Liver (tissue), 9 donors: ENCODE results near the gene ZNF280D. TPM values are rescaled to one million over a fixed set of nuclear protein-coding genes. Genes with fewer than 3 reads are reported as not detected.

Source experiments
- DNase-seq: peaks from one replicate; pipeline ENCODE4 v3.0.0-alpha.2; 2017; ENCODE audit warnings: low spot score
- H3K27ac ChIP-seq, 2 donors: one replicate each; pipeline ENCODE4 v1.7.0; 2013; ENCODE audit warnings: inconsistent platforms in 2 of 2, low read length in 2 of 2, control low read depth in 1 of 2, low read depth in 1 of 2, mild to moderate bottlenecking in 1 of 2
- H3K27me3 ChIP-seq, 4 donors: one replicate each; pipeline versions ENCODE4 v1.6.1 to v1.7.0; 2013; ENCODE audit warnings: low read length in 3 of 4, inconsistent platforms in 1 of 4, mild to moderate bottlenecking in 1 of 4, moderate library complexity in 1 of 4; ENCODE audit not compliant: control insufficient read depth in 4 of 4, insufficient read depth in 4 of 4
- H3K36me3 ChIP-seq, 4 donors: one replicate each; pipeline versions ENCODE4 v1.6.1 to v1.7.0; 2013; ENCODE audit warnings: low read length in 3 of 4, mild to moderate bottlenecking in 3 of 4, low read depth in 1 of 4, moderate library complexity in 1 of 4; ENCODE audit not compliant: control insufficient read depth in 4 of 4, insufficient read depth in 3 of 4
- H3K4me1 ChIP-seq, 4 donors: one replicate each; pipeline versions ENCODE4 v1.6.1 to v1.7.0; 2013; ENCODE audit warnings: low read length in 3 of 4, mild to moderate bottlenecking in 3 of 4, moderate library complexity in 1 of 4; ENCODE audit not compliant: control insufficient read depth in 4 of 4, insufficient read depth in 4 of 4
- H3K4me3 ChIP-seq, 3 donors: one replicate each; pipeline versions ENCODE4 v1.6.1 to v1.7.0; 2013; ENCODE audit warnings: low read length in 3 of 3, control low read depth in 1 of 3, low read depth in 1 of 3, mild to moderate bottlenecking in 1 of 3
- H3K9ac ChIP-seq, 2 donors: one replicate each; pipeline ENCODE4 v1.7.0; 2013; ENCODE audit warnings: low read length in 2 of 2, mild to moderate bottlenecking in 2 of 2, moderate library complexity in 2 of 2, control low read depth in 1 of 2, low read depth in 1 of 2
- H3K9me3 ChIP-seq, 4 donors: one replicate each; pipeline versions ENCODE4 v1.6.1 to v1.7.0; 2013; ENCODE audit warnings: low read length in 3 of 4; ENCODE audit not compliant: control insufficient read depth in 4 of 4
- ATF3 ChIP-seq: IDR thresholded peaks from 2 replicates; pipeline ENCODE4 v1.6.1; 2016; ENCODE audit warnings: antibody characterized with exemption
- EGR1 ChIP-seq, 2 donors: IDR thresholded peaks; 2 replicates each; pipeline ENCODE4 v1.6.1; 2016 to 2018; ENCODE audit warnings: antibody characterized with exemption in 2 of 2, low read depth in 2 of 2
- FOXA1 ChIP-seq: IDR thresholded peaks from 2 replicates; pipeline ENCODE4 v1.6.1; 2016; ENCODE audit warnings: antibody characterized with exemption
- FOXA2 ChIP-seq: IDR thresholded peaks from 2 replicates; pipeline ENCODE4 v1.6.1; 2016; ENCODE audit warnings: antibody characterized with exemption
- HNF4A ChIP-seq, 2 donors: conservative IDR thresholded peaks; 2 replicates each; pipeline ENCODE4 v1.6.1; 2016; ENCODE audit warnings: antibody characterized with exemption in 2 of 2, mild to moderate bottlenecking in 2 of 2
- HNF4G ChIP-seq: IDR thresholded peaks from 2 replicates; pipeline ENCODE4 v1.6.1; 2016; ENCODE audit warnings: antibody characterized with exemption
- MAX ChIP-seq: IDR thresholded peaks from 2 replicates; pipeline ENCODE4 v1.6.1; 2016; ENCODE audit warnings: antibody characterized with exemption
- NR2F2 ChIP-seq: IDR thresholded peaks from 2 replicates; pipeline ENCODE4 v1.6.1; 2016; ENCODE audit warnings: antibody characterized with exemption
- RAD21 ChIP-seq, 2 donors: IDR thresholded peaks; 2 replicates each; pipeline ENCODE4 v1.6.1; 2016; ENCODE audit warnings: antibody characterized with exemption in 2 of 2, mild to moderate bottlenecking in 2 of 2
- RXRA ChIP-seq, 2 donors: IDR thresholded peaks; 2 replicates each; pipeline ENCODE4 v1.6.1; 2017 to 2018; ENCODE audit warnings: antibody characterized with exemption in 2 of 2, mild to moderate bottlenecking in 1 of 2
- SP1 ChIP-seq: IDR thresholded peaks from 2 replicates; pipeline ENCODE4 v1.6.1; 2018; ENCODE audit warnings: antibody characterized with exemption, mild to moderate bottlenecking
- TAF1 ChIP-seq: conservative IDR thresholded peaks from 2 replicates; pipeline ENCODE4 v1.6.1; 2016; ENCODE audit warnings: antibody characterized with exemption, mild to moderate bottlenecking
- YY1 ChIP-seq: IDR thresholded peaks from 2 replicates; pipeline ENCODE4 v1.6.1; 2016; ENCODE audit warnings: antibody characterized with exemption, mild to moderate bottlenecking
- ZBTB33 ChIP-seq: IDR thresholded peaks from 2 replicates; pipeline ENCODE4 v1.6.1; 2016; ENCODE audit warnings: antibody characterized with exemption
- WGBS: extraction: QIAGEN DNeasy Blood & Tissue Kit; methylation state at CpG from one replicate; pipeline ENCODE4 v1.1.7; 2013; 5-methylcytosine and 5-hydroxymethylcytosine counted together
- polyA plus RNA-seq, 2 donors: library from polyadenylated mRNA; stranded (reverse) in 1 of 2; unstranded in 1 of 2; fragments of 200-250 nt in 1 of 2; fragments of >200 nt in 1 of 2; fragmentation: Nextera tagmentation in 1 of 2; extraction: Ambion mirVana in 1 of 2; gene quantifications; one replicate each; pipeline versions ENCODE4 v1.2.1 to v1.2.3, GENCODE V29; 2013 to 2015
- total RNA-seq, 2 donors: library from RNA; depleted of rRNA; stranded (reverse); fragments of >200 nt; gene quantifications; one replicate each; pipeline ENCODE4 v1.2.3, GENCODE V29; 2014
- TF ChIP-seq, protein P1 (sequence below): IDR thresholded peaks from 2 replicates; pipeline ENCODE4 v1.6.1; 2016; ENCODE audit warnings: antibody characterized with exemption, mild to moderate bottlenecking
- TF ChIP-seq, protein P2 (sequence below): fragments of 150-350 bp; IDR thresholded peaks from 2 replicates; pipeline ENCODE4 v1.5.1; 2017; ENCODE audit warnings: improper control_type of control experiment, low read depth, low read length; ENCODE audit not compliant: missing input control
- donor health status: healthy.
- donor health status: healthy.
- donor health status: healthy.
- donor health status: healthy.
- donor health status: healthy.

Gene ZNF280D
- total and polyA plus RNA-seq, 4 donors = 5.2 to 32.6 (median 18.9) TPM

DNA sequence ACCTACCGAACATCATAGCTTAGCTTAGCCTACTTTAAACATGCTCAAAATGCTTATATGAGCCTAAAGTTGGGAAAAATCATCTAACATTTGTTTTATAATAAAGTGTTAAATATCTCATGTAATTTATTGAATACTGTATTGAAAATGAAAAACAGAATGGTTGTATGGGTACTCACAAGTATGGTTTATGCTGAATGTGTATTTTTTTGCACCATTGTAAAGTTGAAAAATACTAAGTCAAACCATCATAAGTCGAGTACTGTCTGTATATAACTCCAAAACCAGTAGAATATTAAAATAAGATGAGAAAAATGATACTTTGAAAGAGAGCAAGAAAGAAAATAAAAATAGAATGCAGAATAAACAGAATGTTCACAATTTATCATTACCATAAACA lies 115.7 kb downstream of the ZNF280D start (continued):
- TF ChIP-seq, protein P1, sequence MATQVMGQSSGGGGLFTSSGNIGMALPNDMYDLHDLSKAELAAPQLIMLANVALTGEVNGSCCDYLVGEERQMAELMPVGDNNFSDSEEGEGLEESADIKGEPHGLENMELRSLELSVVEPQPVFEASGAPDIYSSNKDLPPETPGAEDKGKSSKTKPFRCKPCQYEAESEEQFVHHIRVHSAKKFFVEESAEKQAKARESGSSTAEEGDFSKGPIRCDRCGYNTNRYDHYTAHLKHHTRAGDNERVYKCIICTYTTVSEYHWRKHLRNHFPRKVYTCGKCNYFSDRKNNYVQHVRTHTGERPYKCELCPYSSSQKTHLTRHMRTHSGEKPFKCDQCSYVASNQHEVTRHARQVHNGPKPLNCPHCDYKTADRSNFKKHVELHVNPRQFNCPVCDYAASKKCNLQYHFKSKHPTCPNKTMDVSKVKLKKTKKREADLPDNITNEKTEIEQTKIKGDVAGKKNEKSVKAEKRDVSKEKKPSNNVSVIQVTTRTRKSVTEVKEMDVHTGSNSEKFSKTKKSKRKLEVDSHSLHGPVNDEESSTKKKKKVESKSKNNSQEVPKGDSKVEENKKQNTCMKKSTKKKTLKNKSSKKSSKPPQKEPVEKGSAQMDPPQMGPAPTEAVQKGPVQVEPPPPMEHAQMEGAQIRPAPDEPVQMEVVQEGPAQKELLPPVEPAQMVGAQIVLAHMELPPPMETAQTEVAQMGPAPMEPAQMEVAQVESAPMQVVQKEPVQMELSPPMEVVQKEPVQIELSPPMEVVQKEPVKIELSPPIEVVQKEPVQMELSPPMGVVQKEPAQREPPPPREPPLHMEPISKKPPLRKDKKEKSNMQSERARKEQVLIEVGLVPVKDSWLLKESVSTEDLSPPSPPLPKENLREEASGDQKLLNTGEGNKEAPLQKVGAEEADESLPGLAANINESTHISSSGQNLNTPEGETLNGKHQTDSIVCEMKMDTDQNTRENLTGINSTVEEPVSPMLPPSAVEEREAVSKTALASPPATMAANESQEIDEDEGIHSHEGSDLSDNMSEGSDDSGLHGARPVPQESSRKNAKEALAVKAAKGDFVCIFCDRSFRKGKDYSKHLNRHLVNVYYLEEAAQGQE = no peak
- TF ChIP-seq RAD21 (IDR thresholded peaks at IDR 0.05) (no peak), RXRA (IDR thresholded peaks at IDR 0.05) (no peak)
- TF ChIP-seq, protein P2, sequence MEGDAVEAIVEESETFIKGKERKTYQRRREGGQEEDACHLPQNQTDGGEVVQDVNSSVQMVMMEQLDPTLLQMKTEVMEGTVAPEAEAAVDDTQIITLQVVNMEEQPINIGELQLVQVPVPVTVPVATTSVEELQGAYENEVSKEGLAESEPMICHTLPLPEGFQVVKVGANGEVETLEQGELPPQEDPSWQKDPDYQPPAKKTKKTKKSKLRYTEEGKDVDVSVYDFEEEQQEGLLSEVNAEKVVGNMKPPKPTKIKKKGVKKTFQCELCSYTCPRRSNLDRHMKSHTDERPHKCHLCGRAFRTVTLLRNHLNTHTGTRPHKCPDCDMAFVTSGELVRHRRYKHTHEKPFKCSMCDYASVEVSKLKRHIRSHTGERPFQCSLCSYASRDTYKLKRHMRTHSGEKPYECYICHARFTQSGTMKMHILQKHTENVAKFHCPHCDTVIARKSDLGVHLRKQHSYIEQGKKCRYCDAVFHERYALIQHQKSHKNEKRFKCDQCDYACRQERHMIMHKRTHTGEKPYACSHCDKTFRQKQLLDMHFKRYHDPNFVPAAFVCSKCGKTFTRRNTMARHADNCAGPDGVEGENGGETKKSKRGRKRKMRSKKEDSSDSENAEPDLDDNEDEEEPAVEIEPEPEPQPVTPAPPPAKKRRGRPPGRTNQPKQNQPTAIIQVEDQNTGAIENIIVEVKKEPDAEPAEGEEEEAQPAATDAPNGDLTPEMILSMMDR = no peak

DNA sequence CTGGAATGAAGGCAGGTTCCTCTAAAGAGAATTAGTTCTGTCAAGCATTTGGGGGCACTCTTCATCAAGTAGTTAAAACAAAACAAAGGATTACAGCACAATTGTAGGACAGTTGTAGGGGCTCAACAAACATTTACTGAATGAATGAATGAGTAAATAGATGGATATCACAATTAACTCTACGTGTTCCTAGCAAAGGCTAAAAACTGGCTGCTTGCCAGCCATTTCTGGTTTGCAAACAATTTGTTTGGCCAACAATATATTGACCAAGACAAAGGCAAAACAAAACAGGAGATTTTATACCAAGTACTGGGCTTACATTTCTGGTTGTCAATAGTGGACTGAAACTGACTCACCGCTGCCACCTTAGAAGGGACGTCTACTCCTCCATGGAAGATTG lies 116.8 kb downstream of the ZNF280D start:
- Histone ChIP-seq H3K36me3 (peaks cover 0 to 1% (median 0%) of the 10 kb centered on the region in 4 donors), H3K9me3 (no peaks in the 10 kb centered on the region), H3K9ac (no peak overlapping the region), H3K4me3 (no peak overlapping the region), H3K27ac (no peak overlapping the region), H3K4me1 (no peaks in the 10 kb centered on the region), H3K27me3 (no peaks in the 10 kb centered on the region)
- no peak for DNase-seq
- 68% methylated on average over 3 of the region's 3 CpGs for WGBS
- TF ChIP-seq RXRA (IDR thresholded peaks at IDR 0.05) (no peak), HNF4A (conservative IDR thresholded peaks at IDR 0.05) (no peak), FOXA1 (no peak), ATF3 (no peak), EGR1 (IDR thresholded peaks at IDR 0.05; ENCODE audit: low read depth in 2 of 2) (no peak), YY1 (no peak), HNF4G (no peak), SP1 (no peak), ZBTB33 (no peak), NR2F2 (no peak), TAF1 (no peak), RAD21 (IDR thresholded peaks at IDR 0.05) (no peak), FOXA2 (no peak), MAX (no peak)
- TF ChIP-seq, protein P1 = no peak
